Measurements from ENCODE around the gene MDM1. TPM values are rescaled to one million over a fixed set of nuclear protein-coding genes. Genes with fewer than 3 reads are reported as not detected.

The MDM1 gene
- total RNA-seq, 1 donor from 2014 or later: 4.6 TPM

DNA sequence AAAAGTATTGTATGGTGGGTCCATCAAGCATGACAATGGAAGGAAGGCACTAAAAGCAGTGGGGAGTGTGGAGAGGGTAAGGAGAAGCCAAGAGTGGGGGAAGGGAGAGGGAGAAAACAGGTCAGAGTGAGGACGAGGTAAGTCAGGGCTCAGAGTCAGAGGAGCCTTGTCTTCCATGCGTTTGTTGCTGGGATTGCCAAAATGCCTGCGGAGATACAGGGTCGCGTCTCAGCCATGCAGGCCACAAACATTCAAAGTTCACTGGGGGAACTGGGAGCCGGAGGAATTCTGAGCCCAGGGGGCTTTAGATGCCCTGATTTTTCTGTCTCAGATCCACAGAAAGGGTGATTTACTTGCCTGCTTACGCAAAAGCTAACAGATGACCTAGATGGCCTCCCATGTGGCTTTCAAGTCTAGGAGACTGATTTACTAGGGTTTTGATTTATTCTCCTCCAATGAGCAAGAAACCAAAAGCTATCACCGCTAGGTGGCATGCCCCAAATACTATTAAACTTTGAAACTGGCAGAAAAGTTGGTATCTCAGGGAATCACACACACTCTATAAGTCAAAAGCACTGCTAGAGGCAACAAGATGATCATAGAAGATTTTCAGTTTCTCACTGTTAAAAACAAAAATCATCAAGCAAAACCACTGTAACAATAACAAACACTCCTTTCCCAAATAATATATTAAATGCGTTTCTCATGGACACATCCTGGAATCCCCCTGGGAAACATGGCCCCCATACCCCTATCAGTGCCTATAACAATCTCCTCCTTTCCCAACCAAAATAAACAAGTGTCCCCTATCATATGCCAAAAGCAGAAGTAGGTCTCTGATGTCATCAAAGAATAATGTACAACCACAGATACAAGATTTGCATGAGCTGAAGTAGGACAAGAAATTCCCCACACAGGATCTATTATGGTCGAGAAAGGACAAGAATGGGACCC, 26.6 kb upstream of the MDM1 start:
- DNase-seq (ENCODE audit: low spot score) (peak; percentile 75), ATAC-seq (peak; percentile 99)

DNA sequence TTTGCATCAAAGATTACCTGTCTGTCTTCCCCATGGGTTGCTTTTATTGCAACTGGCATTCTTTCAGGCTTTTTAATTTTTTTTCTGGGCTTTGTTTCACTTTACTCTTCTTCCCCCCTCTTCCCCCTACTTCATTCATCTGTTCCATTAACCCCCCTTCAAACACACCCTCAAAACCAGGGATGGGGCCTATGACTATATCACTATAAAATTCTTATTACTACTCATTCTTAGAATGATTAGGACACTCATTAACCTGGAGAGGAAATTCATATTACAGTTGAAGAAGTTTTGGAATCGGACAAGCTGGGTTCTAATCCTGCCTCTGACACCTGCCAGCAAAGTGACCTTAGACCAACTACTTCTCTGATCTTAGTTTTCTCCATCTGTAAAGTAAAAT, 24.8 kb upstream of the MDM1 start:
- no peak for ATAC-seq

DNA sequence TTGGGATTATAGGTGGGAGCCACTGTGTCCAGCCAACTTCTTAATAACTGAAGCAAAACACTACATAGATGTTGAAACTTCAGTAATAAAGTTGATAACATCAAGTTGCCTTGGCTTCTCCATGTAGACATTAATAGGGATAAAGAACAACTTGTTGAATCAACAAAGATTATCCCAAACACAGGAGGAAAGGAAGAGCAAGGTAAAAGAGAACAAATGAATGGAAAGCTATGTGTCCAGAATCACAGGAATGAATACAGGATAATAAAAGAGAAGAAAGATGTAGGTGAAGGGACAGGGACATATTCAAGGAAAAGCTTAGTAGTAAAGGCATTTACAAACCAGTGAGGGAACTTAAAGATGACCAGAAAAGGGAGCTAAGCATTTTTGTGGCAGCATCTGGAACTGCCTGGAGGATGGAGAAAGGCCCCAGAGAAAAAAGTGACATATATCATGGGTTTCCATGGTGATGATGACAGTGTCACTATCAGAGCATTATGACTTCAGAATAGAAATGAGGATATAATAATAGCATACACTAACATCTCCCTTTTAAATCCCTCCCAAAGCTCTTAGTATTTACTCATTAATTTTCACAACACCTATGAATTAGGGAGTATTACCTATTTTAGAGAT, 24.0 kb upstream of the MDM1 start:
- ATAC-seq (no peak), DNase-seq (ENCODE audit: low spot score) (no peak)

More for the DNA sequence above, 24.8 kb upstream of the MDM1 start:
- no peak for DNase-seq (ENCODE audit: low spot score)

DNA sequence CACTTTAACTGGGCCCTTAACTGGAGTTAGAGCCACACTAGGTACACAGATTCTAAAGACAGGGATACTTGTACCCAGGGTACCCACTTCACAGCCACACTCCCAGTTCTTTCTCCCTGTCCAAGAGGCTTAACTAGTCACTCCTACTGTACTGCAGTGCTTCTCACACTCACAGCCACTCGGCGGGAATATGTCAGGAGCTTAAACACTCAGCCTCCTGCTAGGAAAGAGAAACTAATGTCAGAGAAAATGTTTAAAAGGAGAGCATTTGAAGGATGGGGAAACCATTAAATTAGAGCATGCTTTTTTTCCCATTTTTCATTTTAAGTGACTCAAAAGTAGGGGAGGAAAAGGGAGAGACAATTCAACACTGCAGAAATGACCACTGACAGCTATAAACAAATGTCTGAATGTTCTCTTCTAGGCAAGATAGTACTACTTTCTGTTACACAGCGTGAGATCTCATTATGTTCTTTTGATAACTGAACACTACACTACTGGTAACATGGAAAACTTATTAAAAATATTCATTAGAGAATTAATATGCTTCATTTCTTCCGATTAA, 22.9 kb upstream of the MDM1 start:
- DNase-seq (ENCODE audit: low spot score) (no peak), ATAC-seq (no peak)

DNA sequence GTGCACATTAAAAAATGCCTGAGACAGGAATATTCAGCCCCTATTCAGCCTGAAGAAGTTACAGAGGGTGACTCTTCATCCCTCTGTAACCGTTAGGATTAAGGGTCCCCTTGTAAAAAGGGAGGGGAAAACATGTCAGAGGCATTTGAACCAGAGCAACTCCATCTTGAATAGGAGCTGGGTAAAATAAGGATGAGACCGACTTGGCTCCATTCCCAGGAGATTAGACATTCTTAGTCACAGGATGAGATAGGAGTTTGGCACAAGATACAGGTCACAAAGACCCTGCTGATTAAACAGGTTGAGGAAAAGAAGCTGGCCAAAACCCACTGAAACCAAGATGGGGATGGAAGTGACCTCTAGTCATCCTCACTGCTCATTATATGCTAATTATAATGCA, 19.9 kb upstream of the MDM1 start:
- DNase-seq (ENCODE audit: low spot score) (no peak), ATAC-seq (no peak)

DNA sequence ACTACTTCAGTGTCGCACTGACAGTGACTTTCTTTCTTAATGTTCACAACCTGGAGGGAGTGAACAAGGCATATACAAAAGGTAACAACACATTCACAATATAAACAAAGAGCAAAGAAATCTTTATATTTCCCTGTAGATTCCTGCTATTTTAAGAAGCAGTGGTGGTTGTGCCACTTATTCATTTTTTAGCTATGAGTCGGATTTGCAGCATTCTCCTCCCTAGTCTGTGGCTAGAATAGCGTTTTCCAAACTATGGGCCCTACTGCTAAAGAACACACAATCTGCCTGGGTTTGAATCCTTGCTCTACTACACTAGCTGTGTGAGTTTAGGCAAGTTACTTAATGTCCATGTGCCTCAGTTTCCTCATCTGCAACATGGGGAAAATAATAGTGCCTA, 18.6 kb upstream of the MDM1 start:
- ATAC-seq: no peak

DNA sequence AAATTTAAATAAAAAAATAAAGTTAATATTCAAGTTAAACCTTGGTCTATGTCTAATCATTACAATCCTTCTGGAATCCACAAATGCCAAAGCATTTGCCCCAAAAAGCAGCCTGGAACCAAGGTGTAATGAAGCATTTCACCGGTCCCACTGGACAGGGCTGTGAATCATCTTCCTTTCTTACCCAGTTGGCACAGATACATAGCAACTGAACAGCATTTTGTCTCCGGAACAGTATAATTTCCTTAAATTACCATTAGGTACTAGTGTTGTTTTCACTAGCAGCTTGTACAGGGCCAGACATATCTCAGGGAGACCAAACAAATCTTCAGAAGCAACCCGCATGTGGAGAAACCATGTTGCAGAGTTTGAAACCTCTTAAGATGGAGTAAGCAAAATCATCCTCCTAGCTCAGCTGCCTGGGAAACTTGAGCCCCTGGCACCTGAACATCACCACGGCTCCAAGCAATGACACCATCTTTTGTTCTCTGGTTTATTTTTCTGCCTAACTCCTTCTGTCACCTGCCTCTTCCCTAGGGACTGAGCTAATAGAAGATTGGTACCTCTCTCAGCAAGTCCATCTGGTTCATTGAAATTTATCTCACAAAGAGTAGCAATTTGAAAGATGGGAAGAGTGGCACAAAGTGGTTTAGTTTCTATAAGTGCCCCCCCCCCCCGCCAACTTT, 17.9 kb upstream of the MDM1 start:
- ATAC-seq: no peak
- no peak for DNase-seq (ENCODE audit: low spot score)

More for the DNA sequence above, 18.6 kb upstream of the MDM1 start:
- no peak for DNase-seq (ENCODE audit: low spot score)

DNA sequence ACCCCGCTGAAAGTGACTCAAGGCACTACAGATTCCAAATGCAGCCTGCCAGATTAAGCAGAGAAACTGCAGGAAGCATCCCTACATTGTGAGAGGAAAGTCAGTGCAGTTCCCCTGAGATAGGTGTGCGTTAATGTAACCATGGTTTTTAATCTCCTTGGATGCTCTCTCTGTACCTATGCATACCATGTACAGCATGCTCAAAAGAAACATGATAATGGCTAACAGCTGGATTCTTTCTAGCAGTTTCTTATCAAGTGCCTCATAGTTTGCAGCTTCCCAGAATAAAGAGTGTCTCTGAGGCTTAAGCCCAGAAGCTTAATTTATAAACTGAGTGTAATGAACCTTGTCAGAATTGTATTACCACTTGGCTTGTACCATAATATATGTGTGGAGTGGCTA, 17.1 kb upstream of the MDM1 start:
- no peak for DNase-seq (ENCODE audit: low spot score)
- no peak for ATAC-seq

DNA sequence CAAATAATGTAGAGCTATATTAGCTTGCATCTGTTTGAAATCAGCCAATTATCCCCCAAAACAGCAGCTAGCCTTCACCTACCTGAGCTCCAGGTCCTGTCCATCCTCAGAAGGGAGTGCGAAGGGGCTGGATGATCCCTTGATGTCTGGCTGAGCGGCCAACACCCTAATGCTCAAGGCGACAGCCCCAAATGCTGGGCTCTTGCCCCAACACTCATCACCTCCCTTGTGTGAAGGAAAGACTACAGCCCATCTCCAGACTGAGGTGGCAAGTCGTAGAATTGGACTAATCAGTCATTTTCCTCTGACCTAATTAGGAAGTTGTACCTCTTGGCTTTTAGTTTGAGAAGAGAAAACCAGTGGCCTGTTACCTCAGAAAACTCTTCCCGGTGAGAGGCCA, 16.3 kb upstream of the MDM1 start:
- ATAC-seq: no peak
- no peak for DNase-seq (ENCODE audit: low spot score)

DNA sequence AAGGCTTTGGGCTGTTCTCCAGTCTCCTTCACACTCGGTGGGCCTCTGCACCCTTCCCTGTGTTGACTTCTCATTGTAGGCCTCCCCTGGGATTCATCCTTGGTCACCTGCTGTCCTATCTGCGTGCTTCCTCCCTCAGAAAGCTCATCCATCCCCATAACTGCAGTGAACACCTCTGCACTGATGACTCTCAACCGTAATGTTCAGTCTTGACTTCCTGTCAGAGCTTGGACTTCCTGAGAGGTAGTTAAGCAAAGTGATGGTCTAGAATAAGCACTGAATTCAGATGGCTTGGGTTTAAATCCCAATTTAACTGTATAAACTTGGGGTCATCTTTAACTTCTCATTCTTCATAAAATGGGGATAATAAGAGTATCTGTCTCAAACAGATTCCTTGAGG, 13.6 kb upstream of the MDM1 start:
- ATAC-seq (no peak), DNase-seq (ENCODE audit: low spot score) (no peak)

DNA sequence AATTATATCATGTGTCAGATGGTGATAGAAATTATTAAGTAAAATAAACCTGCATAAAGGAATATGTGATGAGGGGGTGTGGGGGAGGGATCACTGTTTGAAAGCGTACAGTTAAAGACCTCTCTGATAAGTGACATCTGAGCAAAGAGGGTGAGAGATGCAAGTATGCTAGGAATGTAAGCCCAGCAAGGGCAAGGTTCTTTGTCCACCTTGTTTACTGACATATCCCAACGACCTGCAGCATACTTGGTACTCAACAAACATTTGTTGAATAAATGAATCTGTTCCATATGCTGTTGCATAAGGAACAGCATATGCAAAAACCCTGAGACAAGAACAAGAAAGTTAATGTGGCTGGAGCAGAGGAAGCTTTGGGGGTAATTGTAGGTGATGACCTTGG, 12.0 kb upstream of the MDM1 start:
- ATAC-seq (no peak), DNase-seq (ENCODE audit: low spot score) (no peak)

DNA sequence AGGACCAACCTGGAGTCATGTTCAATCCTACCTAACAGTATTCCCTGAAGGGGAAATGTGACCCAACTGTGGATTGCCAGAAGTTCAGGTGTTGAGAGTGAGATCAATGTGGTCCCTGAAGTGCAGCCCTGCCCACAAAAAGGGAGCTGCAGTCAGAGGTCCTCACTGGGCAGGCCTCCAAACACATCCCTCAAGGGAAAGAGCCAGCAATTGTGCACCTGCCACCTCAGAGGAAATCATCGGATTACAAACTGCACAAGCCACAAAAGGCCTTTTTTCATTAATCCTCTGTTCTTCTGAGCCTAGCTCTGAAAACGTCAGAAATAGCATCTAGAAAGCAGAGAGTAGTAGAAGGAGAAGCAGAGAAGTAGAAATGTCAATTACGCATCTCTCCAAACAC, 10.8 kb upstream of the MDM1 start:
- DNase-seq (ENCODE audit: low spot score): no peak
- no peak for ATAC-seq

DNA sequence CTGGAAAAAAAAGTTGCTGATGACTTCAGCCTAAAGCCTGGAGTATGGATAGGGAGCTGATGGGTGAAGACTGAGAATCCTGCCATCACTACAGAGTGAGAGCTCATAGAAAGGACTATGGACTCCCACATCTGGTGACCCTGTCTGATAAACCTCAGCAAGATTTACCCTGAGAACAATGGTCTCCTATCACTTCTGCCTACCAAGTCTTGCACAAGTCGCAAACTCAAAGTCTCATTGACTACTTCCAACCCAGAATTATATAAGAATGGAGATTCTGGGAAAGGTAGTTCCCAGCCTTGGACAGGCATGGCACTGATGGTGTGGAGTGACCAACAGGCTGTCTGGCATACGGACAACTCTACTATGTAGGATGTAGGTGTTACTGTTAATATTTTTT, 9.7 kb upstream of the MDM1 start:
- no peak for DNase-seq (ENCODE audit: low spot score)
- no peak for ATAC-seq

DNA sequence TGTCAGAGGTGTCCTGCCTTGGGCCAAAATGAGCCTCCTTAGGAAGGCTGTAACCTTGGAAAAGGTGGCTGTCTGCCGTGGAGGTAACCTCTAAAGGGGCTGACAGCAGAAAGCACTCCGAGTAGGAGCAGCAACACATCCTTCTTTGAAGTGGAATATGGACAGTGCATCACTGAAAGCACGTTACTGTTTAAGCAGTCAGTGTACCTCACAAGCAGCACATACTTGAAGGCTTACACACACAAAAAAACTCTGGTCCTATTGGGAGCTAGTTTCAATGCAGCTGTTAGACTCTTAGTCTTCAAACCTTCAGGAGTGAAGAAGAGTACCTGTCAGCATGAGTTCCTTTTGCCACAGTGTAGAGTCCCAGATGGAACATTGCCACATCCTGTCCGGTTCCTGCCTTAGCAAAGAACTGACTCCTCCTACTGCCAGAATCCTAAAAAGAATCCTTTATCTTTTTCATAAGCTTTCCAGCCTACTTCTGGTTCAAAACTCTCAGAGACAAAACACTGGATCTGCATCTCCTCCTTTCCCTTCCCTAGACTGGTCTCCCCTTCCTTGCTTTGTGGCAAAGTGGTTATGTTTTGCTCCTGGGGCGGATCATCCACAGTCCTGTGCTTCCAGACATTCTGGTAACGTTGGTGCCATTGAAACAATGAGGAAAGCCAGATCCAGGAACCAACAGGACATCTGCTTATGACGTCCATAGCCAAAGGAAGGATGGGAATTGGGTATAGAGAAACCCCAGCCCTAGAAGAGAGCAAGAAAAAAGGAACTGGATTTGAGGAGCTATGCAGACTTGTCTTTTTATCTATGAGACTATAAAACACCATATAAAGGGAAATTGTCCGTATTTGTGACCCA, 8.5 kb upstream of the MDM1 start:
- no peak for DNase-seq (ENCODE audit: low spot score)
- ATAC-seq: no peak

DNA sequence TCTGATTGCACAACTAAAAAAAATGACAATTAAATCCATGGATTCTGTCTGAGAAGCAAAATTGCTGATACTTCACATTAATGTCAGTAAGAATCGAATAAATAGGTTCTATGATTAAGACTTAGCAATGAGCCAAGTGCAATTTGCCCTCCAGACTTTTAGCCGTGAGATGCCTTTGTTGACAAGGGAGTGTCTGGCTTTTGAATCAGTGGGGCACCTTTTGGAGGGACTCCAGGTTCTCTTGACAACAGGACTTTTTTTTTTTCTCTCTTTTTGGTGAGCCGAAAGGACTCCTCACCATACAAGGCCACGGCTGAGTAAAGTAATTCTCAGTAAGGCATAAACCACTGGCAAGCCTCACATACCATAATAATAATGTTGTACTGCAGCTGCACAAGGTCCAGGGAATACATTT, 4.7 kb upstream of the MDM1 start:
- ATAC-seq: no peak
- DNase-seq (ENCODE audit: low spot score): no peak

DNA sequence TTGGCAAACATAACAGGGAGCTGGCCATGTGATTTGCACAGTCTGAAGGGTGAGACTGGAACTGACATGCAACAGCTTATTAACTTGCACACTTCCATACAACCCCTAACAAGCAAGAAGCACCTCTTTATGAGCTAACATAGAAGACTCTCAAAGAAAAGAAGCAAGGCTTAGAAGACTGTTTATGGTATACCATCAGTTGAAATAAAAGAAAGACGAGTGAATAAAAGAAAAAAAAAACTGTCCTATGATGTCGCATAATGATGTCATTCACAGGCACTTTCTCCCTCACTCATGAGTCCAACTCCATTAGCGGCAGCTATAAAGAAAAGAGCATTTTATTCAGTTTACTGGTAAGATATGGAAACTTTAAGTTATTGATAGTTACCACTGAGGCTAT, 3.3 kb upstream of the MDM1 start:
- DNase-seq (ENCODE audit: low spot score) (no peak), ATAC-seq (no peak)

DNA sequence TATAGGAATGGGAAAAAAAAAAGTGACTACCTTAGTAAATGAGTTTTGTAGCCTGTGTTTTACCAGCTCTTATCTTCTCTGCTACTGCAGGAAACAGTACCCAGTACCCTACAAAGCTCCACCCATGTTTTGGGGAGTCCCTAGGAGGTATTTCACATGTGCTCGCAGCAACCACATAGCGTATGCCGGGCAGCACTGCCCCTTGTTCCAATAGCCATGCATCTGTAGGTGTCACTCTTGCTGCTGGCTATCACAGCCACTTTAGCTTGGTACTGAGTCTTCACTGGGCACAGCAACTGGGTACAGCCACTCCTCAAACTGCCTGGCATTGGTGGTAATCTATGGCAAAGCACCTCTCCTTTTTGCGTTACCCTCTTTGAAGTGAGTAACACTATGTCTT, 2.0 kb upstream of the MDM1 start:
- ATAC-seq (peak; percentile 40), DNase-seq (ENCODE audit: low spot score) (peak; percentile 46)

DNA sequence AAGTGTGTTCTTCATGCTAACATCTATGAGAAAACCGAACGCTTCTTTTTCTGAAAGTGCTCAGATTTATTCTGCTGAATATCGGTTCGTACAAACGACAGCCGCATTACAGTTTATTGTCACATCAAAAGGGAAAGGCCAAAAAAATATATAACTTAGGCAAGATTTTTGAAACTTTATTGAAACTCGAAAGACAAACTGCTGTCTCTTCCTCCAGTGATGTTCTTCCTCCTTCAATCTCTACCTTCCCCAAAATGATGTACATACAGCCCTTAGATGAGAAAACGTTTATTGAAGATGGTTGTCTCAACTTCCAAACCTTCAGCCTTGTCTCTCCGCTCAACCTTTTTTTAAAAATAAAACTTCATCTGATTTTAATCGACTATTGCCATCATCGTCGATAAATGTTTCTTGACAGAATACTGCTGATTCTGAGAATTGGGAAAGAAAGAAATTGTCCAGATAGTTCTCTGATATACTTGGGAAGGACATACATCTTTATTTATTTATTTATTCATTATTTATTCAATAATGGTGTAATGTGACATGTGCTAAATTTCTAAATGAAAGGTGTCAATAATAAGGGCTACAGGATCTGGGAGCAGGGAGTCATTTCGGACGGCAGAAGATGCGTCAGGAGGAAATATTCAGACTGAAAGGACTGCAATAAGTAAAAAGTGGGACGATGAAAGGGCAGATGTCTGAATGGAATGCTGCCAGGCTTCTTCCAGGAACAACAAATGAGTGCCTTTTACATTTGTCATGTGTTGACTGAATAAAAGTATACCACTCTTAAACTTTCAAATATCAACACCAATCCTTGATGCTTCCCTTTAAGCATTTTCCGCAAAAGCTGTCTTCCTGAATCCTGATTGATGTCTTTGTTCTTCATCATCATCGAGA, 817 bp upstream of the MDM1 start:
- ATAC-seq: no peak

DNA sequence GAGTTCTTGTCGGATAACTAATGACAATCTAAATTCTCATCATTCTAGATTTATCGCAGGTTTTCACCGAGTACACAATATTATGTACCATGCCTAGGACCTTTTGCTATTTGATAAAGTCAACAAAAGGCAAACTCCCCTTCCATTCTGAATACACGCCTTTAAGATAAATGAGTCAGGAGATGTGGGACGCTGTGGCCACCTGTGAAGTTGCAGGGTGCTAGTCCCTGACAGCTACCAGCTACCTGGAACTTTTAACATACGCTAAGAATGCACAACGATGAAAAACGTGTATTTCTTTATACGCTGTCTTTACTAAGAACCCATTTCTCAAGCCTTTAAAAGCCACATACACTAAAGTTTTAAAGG, 678 bp downstream of the MDM1 start:
- no peak for ATAC-seq
- DNase-seq (ENCODE audit: low spot score): no peak

More for the DNA sequence above, 817 bp upstream of the MDM1 start:
- no peak for DNase-seq (ENCODE audit: low spot score)

DNA sequence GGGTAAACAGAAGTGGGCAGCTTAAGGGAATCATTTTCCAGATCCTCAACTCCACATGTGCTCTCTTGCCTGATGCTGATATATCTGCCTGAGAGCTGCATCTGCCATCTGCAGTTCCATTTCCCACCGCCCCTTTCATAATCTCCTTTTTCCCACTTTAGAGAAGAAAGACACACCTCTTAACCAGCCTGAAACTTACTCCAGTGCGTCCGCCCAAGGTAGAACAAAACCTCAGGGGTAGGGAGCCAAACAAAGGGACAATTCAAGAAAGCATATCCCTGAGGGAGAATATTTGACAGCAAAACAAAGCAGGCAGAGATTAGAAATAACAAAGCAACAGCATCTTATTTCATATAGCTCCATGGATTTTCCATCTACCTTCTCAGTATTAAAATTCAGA, 4.3 kb downstream of the MDM1 start:
- no peak for DNase-seq (ENCODE audit: low spot score)
- no peak for ATAC-seq

Measured in left lobe of liver (tissue), 2 donors.